ENCODE data around the gene ATP10A.

ATP10A gene

DNA sequence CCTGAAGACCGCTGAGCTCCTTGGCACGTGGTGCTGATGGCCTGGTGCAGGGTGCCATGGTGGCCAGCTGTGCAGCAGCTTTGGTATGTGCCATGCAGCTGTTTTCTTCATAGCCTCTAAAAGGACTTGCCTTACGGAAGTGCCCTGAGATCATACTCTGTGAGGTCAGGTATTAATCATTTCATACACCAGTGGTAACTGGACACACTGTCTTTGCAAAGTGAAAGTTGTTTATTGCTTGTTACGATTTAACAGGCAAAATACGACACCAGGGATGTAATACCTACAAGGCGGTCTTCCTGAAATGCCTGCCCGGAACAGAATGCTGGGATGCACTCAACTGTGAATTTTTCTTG lies 184.6 kb downstream of the ATP10A start:
- no peaks in the 10 kb centered on the region for H3K9me2 ChIP-seq (replicated peaks; ENCODE audit: insufficient read depth, low read length)
- H3K4me3 ChIP-seq (ENCODE audit: low read length) = no peak overlapping the region
- no peaks in the 10 kb centered on the region for H3F3A ChIP-seq (ENCODE audit: insufficient read depth, low read length)
- no peak overlapping the region for H2AFZ ChIP-seq (ENCODE audit: low read length)
- TF ChIP-seq EZH2phosphoT487 (IDR thresholded peaks at IDR 0.05; ENCODE audit: low read length) (no peak), EZH2 (optimal IDR thresholded peaks at IDR 0.05; ENCODE audit: low read depth, low read length) (no peak)
- TF ChIP-seq, protein P1, sequence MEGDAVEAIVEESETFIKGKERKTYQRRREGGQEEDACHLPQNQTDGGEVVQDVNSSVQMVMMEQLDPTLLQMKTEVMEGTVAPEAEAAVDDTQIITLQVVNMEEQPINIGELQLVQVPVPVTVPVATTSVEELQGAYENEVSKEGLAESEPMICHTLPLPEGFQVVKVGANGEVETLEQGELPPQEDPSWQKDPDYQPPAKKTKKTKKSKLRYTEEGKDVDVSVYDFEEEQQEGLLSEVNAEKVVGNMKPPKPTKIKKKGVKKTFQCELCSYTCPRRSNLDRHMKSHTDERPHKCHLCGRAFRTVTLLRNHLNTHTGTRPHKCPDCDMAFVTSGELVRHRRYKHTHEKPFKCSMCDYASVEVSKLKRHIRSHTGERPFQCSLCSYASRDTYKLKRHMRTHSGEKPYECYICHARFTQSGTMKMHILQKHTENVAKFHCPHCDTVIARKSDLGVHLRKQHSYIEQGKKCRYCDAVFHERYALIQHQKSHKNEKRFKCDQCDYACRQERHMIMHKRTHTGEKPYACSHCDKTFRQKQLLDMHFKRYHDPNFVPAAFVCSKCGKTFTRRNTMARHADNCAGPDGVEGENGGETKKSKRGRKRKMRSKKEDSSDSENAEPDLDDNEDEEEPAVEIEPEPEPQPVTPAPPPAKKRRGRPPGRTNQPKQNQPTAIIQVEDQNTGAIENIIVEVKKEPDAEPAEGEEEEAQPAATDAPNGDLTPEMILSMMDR (IDR thresholded peaks at IDR 0.05; ENCODE audit: low read length) = no peak
- no peaks in the 10 kb centered on the region for H3K36me3 ChIP-seq (replicated peaks; ENCODE audit: insufficient read depth, low read length)
- DNase-seq = no peak
- H3K9ac ChIP-seq (ENCODE audit: low read length) = no peak overlapping the region
- no peaks in the 10 kb centered on the region for H4K20me1 ChIP-seq (ENCODE audit: insufficient read depth, low read length)
- no peaks in the 10 kb centered on the region for H3K9me3 ChIP-seq (replicated peaks; ENCODE audit: insufficient read depth, low read length)
- H3K4me2 ChIP-seq (ENCODE audit: low read depth, low read length) = no peak overlapping the region
- H3K79me2 ChIP-seq (ENCODE audit: low read length) = no peaks in the 10 kb centered on the region
- no peaks in the 10 kb centered on the region for H3K4me1 ChIP-seq (ENCODE audit: low read length)
- no peak overlapping the region for H3K27ac ChIP-seq (ENCODE audit: low read length)
- no peaks in the 10 kb centered on the region for H3K27me3 ChIP-seq (replicated peaks; ENCODE audit: insufficient read depth, low read length)

DNA sequence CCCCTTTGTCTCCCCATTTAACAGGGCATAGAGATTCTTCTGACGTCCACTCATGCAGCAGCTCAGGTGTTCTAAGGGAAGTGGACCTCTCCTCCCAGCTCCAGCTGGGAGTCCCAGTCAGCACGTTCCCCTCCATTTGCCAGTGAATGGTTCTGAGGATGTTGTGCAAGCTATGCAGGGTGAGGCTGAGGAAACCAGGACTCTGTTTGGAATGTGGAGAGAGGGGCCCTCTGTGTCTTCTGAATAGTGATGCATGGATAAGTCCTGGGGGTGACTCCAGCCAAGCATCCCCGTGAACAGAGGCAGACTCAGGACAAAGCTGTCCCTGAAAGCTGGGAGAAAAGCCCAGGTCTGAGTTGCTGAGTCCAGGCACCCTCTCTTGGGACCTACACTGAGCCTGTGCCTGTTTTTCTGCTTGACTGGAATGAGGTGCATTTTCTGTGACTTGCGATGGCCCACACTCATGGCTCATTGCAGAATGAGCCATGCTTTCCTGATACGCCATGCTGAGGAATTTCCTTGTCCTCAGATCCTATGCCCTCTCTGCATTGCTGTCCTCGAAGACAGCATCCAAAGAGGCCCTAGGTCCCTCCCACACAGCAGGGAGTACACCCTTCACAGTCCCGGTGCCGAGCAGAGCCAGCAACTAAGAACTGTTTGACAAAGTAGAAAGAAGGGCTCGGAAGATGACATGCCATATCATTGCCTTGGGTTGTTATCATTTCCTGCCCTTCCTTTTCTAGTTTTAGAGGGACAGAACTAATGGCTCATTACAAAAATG lies 185.2 kb downstream of the ATP10A start:
- no peak overlapping the region for H3K4me3 ChIP-seq (ENCODE audit: low read length)
- H3K4me1 ChIP-seq (ENCODE audit: low read length) = no peaks in the 10 kb centered on the region
- H3K36me3 ChIP-seq (replicated peaks; ENCODE audit: insufficient read depth, low read length) = no peaks in the 10 kb centered on the region
- H3K4me2 ChIP-seq (ENCODE audit: low read depth, low read length) = no peak overlapping the region
- no peaks in the 10 kb centered on the region for H3F3A ChIP-seq (ENCODE audit: insufficient read depth, low read length)
- H3K27ac ChIP-seq (ENCODE audit: low read length) = no peak overlapping the region
- no peaks in the 10 kb centered on the region for H3K27me3 ChIP-seq (replicated peaks; ENCODE audit: insufficient read depth, low read length)
- H3K79me2 ChIP-seq (ENCODE audit: low read length) = no peaks in the 10 kb centered on the region
- no peaks in the 10 kb centered on the region for H3K9me2 ChIP-seq (replicated peaks; ENCODE audit: insufficient read depth, low read length)
- DNase-seq = no peak
- no peak overlapping the region for H3K9ac ChIP-seq (ENCODE audit: low read length)
- TF ChIP-seq EZH2phosphoT487 (IDR thresholded peaks at IDR 0.05; ENCODE audit: low read length) = no peak
- TF ChIP-seq, protein P1 (IDR thresholded peaks at IDR 0.05; ENCODE audit: low read length) = no peak
- no peak for TF ChIP-seq EZH2 (optimal IDR thresholded peaks at IDR 0.05; ENCODE audit: low read depth, low read length)
- no peaks in the 10 kb centered on the region for H4K20me1 ChIP-seq (ENCODE audit: insufficient read depth, low read length)
- H2AFZ ChIP-seq (ENCODE audit: low read length) = no peak overlapping the region
- no peaks in the 10 kb centered on the region for H3K9me3 ChIP-seq (replicated peaks; ENCODE audit: insufficient read depth, low read length)

DNA sequence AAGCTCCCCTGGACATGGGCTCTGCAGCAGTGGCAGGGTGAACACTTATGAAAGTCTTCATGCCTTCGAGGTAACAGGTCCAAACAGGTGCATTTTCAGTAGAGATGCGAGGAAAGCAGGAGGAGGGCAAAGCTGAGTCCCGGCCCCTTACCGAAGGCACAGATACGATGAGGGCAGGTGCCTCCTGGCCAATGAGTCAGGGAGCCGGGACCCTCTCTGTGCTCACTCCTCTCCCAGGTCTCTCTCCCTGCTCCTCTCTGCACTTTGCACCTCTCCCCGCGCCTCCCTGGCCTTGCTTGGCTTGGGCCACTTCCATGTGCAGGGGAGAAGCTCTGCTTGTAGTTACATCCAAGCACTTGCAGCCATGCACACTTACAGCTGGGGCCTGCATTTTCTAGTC lies 187.1 kb downstream of the ATP10A start:
- no peak overlapping the region for H3K27ac ChIP-seq (ENCODE audit: low read length)
- H3K9me2 ChIP-seq (replicated peaks; ENCODE audit: insufficient read depth, low read length) = no peaks in the 10 kb centered on the region
- no peaks in the 10 kb centered on the region for H3K9me3 ChIP-seq (replicated peaks; ENCODE audit: insufficient read depth, low read length)
- no peak overlapping the region for H3K4me3 ChIP-seq (ENCODE audit: low read length)
- H3F3A ChIP-seq (ENCODE audit: insufficient read depth, low read length) = no peaks in the 10 kb centered on the region
- H3K4me1 ChIP-seq (ENCODE audit: low read length) = no peaks in the 10 kb centered on the region
- TF ChIP-seq, protein P1 (IDR thresholded peaks at IDR 0.05; ENCODE audit: low read length) = no peak
- no peak for TF ChIP-seq EZH2phosphoT487 (IDR thresholded peaks at IDR 0.05; ENCODE audit: low read length)
- TF ChIP-seq EZH2 (optimal IDR thresholded peaks at IDR 0.05; ENCODE audit: low read depth, low read length) = no peak
- no peaks in the 10 kb centered on the region for H3K27me3 ChIP-seq (replicated peaks; ENCODE audit: insufficient read depth, low read length)
- no peak for DNase-seq
- no peaks in the 10 kb centered on the region for H3K36me3 ChIP-seq (replicated peaks; ENCODE audit: insufficient read depth, low read length)
- H2AFZ ChIP-seq (ENCODE audit: low read length) = no peak overlapping the region
- H3K4me2 ChIP-seq (ENCODE audit: low read depth, low read length) = no peak overlapping the region
- no peak overlapping the region for H3K9ac ChIP-seq (ENCODE audit: low read length)
- H3K79me2 ChIP-seq (ENCODE audit: low read length) = no peaks in the 10 kb centered on the region
- H4K20me1 ChIP-seq (ENCODE audit: insufficient read depth, low read length) = no peaks in the 10 kb centered on the region

All from MM.1S (cell line).